Choroid plexus epithelial cell (primary cell): Measurements from ENCODE around the gene DBN1.

Experiments
- DNase-seq: peaks from one replicate; pipeline ENCODE4 v3.0.0-alpha.2; 2010; ENCODE audit warnings: low read depth
- H3K4me3 ChIP-seq: 2 replicates; pipeline ENCODE4 v1.5.1; 2011; ENCODE audit warnings: low read depth, mild to moderate bottlenecking, control low read depth, low read length, moderate library complexity
- TF ChIP-seq, protein P1 (sequence below): conservative IDR thresholded peaks from 2 replicates; pipeline ENCODE4 v1.5.1; 2011; ENCODE audit warnings: low read depth, mild to moderate bottlenecking, control low read depth, inconsistent platforms, low read length, moderate library complexity

The DBN1 gene

GRCh38 chr5:177447066-177447610 lies 26.3 kb downstream of the DBN1 start:
- H3K4me3 ChIP-seq: peak overlapping the region; percentile 64
- DNase-seq: peak; percentile 42
- TF ChIP-seq, protein P1, sequence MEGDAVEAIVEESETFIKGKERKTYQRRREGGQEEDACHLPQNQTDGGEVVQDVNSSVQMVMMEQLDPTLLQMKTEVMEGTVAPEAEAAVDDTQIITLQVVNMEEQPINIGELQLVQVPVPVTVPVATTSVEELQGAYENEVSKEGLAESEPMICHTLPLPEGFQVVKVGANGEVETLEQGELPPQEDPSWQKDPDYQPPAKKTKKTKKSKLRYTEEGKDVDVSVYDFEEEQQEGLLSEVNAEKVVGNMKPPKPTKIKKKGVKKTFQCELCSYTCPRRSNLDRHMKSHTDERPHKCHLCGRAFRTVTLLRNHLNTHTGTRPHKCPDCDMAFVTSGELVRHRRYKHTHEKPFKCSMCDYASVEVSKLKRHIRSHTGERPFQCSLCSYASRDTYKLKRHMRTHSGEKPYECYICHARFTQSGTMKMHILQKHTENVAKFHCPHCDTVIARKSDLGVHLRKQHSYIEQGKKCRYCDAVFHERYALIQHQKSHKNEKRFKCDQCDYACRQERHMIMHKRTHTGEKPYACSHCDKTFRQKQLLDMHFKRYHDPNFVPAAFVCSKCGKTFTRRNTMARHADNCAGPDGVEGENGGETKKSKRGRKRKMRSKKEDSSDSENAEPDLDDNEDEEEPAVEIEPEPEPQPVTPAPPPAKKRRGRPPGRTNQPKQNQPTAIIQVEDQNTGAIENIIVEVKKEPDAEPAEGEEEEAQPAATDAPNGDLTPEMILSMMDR: no peak

- DNase-seq: peak; percentile 55
- H3K4me3 ChIP-seq: peak within 1 kb of the TSS; percentile 64
- TF ChIP-seq, protein P1: no peak
These were observed 27.0 kb downstream of the DBN1 start, which contains the start of gene PRR7 for GRCh38 chr5:177446200-177447065. PRR7 (plus strand) TSS chr5:177446814; CDS start chr5:177455068, 8,254 bp downstream.

GRCh38 chr5:177445917-177446199 lies 27.6 kb downstream of the DBN1 start:
- peak overlapping the region; percentile 64 for H3K4me3 ChIP-seq
- TF ChIP-seq, protein P1: no peak
- DNase-seq: no peak

GRCh38 chr5:177445052-177445916 lies 28.1 kb downstream of the DBN1 start:
- TF ChIP-seq, protein P1: no peak
- H3K4me3 ChIP-seq: no peak overlapping the region
- no peak for DNase-seq

DNA sequence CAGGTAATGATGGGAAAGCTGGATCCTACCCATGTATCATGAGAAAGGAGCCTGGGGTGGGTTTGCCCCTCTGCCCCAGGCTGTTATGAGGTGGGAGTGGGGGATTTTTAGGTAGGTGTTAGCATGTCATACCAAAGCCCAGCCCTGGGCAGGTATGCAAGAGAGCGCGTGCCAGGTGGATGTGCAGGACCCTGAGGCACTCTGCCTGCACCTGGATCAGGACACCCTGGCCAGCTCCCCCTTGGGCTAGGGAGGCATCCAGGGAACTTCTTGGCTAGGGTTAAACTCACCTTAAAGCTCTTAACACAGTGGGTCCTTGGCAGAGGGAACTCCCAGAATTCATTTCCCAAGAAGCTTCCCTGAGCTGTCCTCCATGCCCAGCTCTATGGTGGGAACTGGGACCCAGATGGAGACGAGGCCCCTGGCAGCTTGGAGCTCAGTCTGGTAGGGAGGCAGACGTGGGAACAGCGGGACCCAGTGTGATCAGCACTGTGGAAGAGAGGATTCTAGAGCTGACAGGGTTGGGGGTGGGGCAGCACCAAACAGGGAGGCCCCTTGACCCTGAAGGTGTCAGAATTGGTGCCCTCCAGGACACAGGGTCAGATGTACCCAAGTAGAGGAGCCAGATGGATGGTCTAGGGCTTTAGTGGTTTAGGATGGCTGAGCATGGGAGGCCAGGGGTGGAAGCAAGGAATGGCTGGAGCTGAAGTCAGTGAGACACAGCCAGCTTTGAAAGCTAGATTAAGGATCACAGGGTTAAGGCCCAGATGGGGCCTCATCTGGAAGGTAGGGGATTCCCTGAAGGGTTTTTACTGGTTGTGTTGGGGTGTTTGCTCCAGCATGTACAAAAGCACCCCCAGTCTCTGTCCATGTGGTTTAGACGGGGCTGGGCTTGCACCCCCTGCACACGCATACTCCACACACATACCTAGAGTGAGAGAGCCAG lies 29.1 kb downstream of the DBN1 start:
- no peak overlapping the region for H3K4me3 ChIP-seq
- TF ChIP-seq, protein P1: no peak
- no peak for DNase-seq

DNA sequence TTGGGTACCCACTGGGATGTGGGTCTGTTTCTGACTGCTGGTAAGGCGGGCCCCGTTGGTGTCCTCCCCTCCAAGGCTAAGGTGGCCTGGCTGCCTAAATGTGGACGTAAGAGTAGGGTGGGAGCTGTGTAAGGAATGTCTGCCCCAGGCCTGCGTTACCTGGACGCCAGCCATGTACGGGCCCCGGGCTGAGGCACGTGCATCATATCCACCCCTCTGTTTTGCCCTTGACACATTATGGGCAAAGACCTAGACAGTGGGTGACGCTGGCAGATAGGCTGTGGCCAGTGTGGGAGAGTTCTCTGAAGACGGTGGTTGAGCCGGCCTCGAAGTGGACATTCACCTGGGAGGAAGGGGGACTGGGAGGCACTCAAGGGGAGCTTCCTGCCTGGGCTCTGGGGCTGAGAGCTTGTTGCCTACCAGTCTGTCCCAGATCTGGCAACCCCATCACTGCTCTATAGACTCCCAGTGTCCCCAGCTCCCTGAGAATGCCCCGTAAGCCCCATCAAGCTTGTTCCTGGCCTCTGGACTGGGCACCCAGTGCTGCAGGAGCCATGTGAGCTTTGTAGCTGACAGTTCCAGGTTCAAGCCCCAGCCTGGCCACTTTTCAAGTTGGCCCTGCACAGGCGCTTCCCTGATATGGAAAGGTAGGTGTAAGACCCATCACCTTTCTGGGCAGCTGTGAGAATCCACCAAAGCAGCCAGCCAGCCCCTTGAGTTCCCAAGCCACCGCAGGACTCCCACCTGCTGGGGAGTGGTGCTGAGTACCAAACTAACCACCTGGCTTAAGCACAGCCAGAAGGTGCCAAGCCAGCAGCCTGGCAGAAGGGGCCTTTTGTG lies 30.1 kb downstream of the DBN1 start:
- TF ChIP-seq, protein P1: no peak

More for the DNA sequence above, 30.1 kb downstream of the DBN1 start:
- DNase-seq: no peak
- H3K4me3 ChIP-seq: no peak overlapping the region
